ENCODE results near the gene PLAGL2.
"Not testable (repeated sequence)": the region's sequence is repeated elsewhere in the genome, so short reads cannot be mapped to it uniquely, and the experiment has no call there.

The PLAGL2 gene

GRCh38 chr20:32203356-32204204 is 4.0 kb downstream of the PLAGL2 start:
- no peak for DNase-seq

DNA sequence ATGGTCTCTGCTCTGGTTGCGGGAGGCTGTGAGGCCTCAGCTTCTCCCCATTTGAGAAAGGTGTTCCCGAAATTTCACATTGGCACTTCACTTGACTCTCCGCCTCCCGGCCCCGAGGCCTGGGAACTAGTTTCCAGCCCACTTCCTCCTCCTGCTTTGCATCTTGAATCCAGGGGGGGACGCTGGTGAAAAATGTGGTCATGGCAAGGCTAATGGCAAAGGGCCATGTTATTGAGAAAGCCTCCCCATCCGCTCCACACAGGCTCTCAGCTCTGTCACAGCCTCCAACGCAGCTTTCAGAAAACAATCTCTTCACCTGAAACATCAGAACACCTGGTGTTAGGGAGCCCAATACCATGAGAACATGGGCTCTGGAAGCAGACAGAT is 5.6 kb downstream of the PLAGL2 start:
- DNase-seq = no peak

DNA sequence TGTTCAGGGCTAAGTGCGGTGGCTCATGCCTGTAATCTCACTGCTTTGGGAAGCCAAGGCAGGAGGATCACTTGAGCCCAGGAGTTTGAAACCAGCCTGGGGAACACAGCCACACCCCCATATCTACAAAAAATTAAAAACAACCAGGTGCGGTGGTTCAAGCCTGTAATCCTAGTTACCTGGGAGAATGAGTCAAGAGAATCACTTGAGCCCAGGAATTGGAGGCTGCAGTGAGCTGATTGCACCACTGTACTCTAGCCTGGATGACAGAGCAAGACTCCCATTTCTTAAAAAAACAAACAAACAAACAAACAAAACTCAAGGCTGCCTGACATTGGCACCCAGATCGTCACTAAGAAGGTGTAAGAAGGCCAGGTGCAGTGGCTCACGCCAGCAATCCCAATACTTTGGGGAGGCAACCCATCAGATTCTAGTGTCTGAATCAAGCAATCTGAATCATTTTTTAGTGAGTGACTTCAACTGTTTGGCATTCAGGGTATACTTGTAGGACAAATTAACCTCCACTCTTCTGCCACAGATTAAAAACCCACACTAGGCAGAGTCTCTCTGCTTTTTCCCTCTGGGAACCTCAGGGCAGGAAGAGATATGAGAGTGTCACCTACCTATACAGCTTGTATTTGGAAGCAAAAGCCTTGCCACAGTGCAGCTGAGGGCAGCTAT is 6.1 kb downstream of the PLAGL2 start:
- DNase-seq = no peak

- no peak for DNase-seq
These were observed 8.5 kb downstream of the PLAGL2 start for GRCh38 chr20:32199006-32199405.

DNA sequence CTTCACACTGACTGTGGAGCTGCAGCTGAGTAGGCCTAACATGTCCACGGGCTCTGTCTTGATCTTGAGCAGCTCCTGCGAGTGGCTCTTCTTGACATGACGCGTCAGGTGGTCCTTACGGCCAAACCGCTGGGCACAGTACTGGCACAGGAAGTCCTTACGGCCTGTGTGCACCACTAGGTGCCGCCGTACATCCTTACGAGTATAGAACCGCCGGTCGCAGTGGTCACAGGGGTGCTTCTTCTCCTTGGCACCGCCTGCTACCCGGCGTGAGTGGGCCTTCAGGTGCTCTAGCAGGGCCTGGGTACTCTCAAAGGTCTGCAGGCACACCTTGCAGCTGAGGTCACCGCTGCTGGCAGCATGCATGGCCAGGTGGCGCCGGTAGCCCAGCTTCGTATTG is 10.4 kb downstream of the PLAGL2 start:
- DNase-seq = not testable (repeated sequence)

- DNase-seq = not testable (repeated sequence)
These were observed 10.9 kb downstream of the PLAGL2 start for GRCh38 chr20:32196613-32197012.

GRCh38 chr20:32195581-32195980 is 12.0 kb downstream of the PLAGL2 start:
- no peak for DNase-seq

DNA sequence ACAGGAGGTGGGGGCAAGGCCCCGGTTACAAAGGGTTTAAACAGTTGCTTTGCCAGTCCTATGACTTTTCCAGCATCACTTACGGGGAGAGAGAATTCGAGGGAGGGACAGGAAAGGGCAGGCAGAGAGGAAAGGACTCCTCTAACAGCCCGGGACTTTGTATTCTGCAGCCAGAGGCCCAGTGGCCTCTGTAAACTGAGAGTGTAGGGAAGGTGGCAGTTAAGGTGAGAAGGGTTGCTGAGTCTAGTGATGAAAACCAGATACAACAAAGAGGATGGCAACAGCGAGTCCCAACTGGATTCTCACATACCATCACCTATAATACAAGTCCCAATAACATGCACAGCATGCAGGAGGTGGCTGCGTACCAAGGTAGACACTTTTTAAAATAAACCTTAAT is 13.5 kb downstream of the PLAGL2 start:
- no peak for DNase-seq

DNA sequence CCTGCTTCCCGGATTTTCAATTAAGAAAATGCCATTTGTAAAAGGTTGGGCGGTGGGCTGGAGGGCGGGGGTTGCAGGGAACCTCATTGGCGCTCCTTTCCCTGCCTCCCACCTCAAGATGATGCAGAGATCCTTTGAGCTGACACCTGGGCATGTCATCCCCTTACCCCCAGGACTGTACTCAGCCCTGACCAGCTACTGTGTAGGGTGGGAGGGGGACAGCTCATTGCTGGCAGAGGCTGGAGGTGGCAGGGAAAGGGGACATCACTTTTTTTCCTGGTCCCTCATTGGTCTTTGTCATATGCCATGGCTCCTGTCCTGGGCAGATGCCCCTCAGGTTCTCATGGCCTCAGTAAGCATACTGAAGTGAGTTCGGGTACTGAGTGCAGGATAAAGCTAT is 14.2 kb downstream of the PLAGL2 start:
- DNase-seq = not testable (repeated sequence)

- DNase-seq = no peak
These were observed 14.8 kb downstream of the PLAGL2 start for GRCh38 chr20:32192698-32193097.

DNA sequence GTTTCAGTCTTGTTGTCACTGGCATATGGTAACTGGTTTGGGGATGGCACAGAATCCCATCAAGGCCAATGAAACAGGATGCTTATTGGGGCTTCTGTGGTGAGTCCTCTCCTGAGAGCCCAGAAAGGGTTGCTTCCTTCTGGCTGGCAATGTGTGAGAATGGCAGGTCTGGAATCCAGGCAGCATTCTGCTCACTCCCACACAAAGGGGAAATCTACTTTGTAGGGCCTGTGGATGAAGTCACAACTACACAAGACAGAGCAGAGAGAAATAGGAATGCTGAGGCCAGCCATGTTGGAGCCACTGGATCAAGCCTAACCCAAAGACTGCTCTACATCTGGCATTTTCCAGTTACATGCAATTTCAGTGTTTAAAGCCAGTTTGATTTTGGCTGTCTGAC is 15.7 kb downstream of the PLAGL2 start:
- no peak for DNase-seq

- no peak for DNase-seq
These were observed 16.1 kb downstream of the PLAGL2 start for GRCh38 chr20:32191422-32191821.

DNA sequence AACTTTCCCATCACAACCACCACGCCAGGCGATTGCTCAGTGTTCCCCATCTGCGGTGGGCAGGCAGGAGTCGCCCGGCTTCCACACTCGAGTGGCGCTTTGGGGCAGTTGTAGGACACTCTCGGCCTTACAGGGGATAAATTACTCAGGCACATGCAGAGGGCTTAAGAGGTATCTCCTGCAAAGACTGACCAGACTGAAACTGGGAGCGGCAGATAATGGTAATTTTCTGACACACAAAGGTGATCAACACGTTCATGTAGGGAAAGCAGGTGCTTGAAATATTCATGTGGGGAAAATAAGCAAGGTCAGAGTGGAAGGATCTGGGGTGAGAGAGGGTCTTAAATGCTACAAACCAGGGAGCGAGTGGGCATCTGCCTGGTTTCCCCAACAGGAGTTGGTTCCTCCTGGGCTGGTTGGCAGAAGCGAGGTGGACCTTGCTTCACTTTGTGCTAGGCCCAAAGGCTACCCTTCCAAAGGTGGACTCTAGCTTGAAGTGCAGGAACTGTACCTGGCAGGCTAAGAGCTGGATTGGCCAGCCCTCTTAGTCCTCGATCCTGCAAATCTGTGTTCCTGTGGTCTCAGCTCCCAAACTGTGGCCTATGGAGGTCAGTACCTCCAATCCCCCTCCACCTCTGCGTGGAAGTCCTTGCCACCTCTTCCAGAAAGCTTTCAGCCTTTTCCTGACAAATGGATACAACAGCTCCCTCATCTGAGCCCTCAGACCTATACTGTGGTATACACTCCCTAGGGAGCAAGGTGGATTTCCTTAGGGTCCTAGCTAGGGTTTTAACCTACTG is 16.7 kb downstream of the PLAGL2 start:
- no peak for DNase-seq

GRCh38 chr20:32189691-32190615 is 17.6 kb downstream of the PLAGL2 start:
- DNase-seq = peak; percentile 78

DNA sequence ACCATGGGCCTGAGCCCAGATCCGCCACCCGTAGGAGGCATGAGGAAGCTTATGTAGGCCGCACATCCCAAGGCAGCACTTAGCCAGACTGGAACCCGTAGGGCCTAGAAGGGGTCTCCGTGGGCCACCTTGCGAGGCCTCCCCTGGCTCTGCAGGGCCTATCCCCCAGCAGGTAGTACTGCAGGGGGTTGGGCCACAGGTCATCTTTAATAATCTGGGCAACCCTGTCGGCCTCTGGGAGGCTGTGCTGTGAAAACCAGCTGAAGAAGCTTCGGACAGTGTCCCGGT is 18.5 kb downstream of the PLAGL2 start:
- no peak for DNase-seq

DNA sequence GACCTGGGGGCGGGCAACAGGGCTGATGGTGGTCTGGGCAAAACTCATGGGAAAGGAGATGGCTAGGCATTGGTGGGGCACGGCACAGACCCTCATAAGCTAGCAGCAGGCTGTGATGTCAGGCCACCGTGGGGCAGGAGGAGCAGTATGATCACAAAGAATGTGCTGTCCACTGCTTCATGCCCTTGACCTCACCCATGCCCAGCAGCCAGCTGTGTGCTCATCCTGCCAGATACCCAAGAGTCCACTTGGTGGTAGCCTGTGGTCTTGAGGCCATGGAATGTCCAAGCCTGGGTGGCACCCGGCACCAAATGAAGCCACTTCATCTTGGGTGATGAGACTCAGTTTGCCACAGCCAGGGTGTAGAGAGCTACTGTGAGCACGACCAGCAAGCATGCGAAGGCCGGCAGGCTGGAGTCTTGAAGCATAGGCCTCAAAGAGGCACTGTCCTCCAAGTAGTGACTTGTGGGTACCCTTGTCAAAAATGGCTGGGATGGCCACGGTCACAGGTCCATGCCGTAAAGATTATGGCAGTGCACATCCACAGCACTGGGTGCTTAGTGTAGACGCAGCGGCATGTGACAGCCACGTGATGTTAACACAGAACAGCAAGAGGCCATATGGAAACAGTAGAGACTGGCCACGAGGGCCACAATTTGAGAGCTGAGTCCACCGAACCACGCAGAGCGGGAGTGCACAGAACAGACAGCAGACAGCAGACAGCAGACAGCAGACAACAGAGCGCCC is 19.0 kb downstream of the PLAGL2 start:
- DNase-seq = no peak

- no peak for DNase-seq
These were observed 21.0 kb downstream of the PLAGL2 start for GRCh38 chr20:32186506-32186905.

DNA sequence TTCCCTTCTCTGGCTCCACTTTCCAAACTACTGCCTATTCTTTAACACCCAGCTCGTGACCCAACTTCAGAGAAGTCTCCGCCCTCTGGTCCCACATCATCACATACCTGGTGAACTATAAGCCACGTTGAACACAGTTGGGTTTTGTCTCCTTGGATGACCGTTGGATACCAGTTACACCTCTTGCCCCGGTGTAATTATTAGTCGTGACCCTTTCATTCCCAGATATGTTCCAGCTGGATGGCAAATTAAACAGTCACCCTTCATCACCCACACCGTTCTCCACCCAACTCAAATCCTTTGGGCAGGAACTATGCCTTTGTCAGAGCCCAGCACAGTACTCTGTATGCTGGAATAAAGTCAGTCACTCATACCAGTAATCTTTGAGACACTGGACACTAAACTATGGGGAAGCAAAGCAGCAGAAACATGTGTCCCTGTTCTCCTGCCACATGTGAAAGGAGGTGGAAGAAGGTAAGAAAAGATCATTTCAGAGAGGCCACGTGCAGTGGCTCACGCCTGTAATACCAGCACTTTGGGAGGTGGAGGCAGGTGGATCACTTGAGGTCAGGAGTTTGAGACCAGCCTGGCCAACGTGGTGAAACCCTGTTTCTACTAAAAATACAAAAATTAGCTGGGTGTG is 22.5 kb downstream of the PLAGL2 start:
- DNase-seq = no peak

DNA sequence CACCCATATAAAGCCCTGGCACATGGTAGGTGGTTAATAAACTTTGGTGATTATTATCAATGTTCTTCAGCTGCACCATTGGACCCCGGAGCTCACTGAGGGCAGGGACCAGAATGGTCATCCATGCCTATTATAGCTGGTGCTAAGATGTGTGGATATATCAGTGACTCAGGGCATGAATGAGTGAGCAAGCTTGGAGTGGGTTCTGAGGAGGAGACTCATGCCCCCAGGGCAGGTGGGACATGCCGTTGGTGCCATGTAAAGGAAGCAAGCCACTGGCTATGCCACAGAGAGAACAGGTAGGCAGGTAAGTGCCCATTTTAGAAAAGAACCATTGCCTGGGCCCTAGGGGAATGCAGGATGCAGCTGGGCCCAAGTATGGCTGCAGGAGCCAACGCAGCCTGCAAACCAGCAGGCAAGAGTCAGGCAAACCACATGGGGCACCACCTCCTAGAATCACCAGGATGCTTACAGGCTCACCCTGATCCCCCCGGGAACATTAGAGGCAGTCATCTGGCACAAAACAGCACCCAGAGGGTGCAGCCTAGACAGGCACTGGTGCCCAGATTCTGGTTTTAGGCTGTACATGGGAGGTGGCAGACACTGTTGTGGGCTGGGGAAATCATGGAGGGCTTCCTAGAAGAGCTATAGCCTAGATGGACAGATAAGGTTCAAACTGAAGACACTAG is 23.5 kb downstream of the PLAGL2 start:
- DNase-seq = no peak

- DNase-seq = no peak
These were observed 25.9 kb downstream of the PLAGL2 start for GRCh38 chr20:32181606-32182005.

- no peak for DNase-seq
These were observed 27.6 kb downstream of the PLAGL2 start for GRCh38 chr20:32179934-32180333.

All from right forelimb (tissue), 1 donor.